Stimulated activated CD8-positive, alpha-beta memory T cell treated with anti-CD3 and anti-CD28 coated beads, Interleukin-4, amount 100 ng/mL, for 48 hours (primary cell): ENCODE data around the gene PGAM4.
"Not testable (repeated sequence)": the region's sequence is repeated elsewhere in the genome, so short reads cannot be mapped to it uniquely, and the experiment has no call there.

ENCODE experiments used
- DNase-seq: peaks from one replicate; pipeline ENCODE4 v3.0.0-alpha.2; 2020

PGAM4 gene

GRCh38 chrX:77969538-77969937, at the start of gene PGAM4:
Gene PGAM4, minus strand, starts transcription at chrX:77969638. Its CDS starts 0 bp downstream, at chrX:77969638.
- no peak for DNase-seq

- DNase-seq: no peak
Observed at GRCh38 chrX:78011846-78012245, 42.4 kb upstream of the PGAM4 start.

GRCh38 chrX:77979870-77980269, 10.4 kb upstream of the PGAM4 start:
- DNase-seq: no peak

- DNase-seq: no peak
Observed at GRCh38 chrX:77977518-77977917, 8.1 kb upstream of the PGAM4 start.

GRCh38 chrX:77977095-77977494, 7.7 kb upstream of the PGAM4 start:
- DNase-seq: no peak

- DNase-seq: no peak
Observed at GRCh38 chrX:77975755-77976154, 6.3 kb upstream of the PGAM4 start.

- no peak for DNase-seq
Observed at GRCh38 chrX:77967631-77968030, 1.8 kb downstream of the PGAM4 start.

- DNase-seq: no peak
Observed at GRCh38 chrX:77966361-77966760, 3.1 kb downstream of the PGAM4 start.

GRCh38 chrX:77962068-77962902, 7.2 kb downstream of the PGAM4 start:
- DNase-seq: no peak

GRCh38 chrX:77961063-77961462, 8.4 kb downstream of the PGAM4 start:
- DNase-seq: no peak

- DNase-seq: no peak
Observed at GRCh38 chrX:77960567-77960966, 8.9 kb downstream of the PGAM4 start.

GRCh38 chrX:77953708-77954107, 15.7 kb downstream of the PGAM4 start:
- DNase-seq: no peak

- no peak for DNase-seq
Observed at GRCh38 chrX:77953302-77953701, 16.1 kb downstream of the PGAM4 start.

- no peak for DNase-seq
Observed at GRCh38 chrX:77952173-77952572, 17.3 kb downstream of the PGAM4 start.

GRCh38 chrX:77949840-77950239, 19.6 kb downstream of the PGAM4 start:
- DNase-seq: no peak

GRCh38 chrX:77946571-77946970, 22.9 kb downstream of the PGAM4 start:
- DNase-seq: no peak

GRCh38 chrX:77945910-77946545, 23.4 kb downstream of the PGAM4 start:
- no peak for DNase-seq

- not testable (repeated sequence) for DNase-seq
Observed at GRCh38 chrX:77945031-77945430, 24.4 kb downstream of the PGAM4 start.

GRCh38 chrX:77938083-77938680, 31.3 kb downstream of the PGAM4 start:
- DNase-seq: no peak

GRCh38 chrX:77937291-77937690, 32.1 kb downstream of the PGAM4 start:
- no peak for DNase-seq

- no peak for DNase-seq
Observed at GRCh38 chrX:77936299-77936698, 33.1 kb downstream of the PGAM4 start.

GRCh38 chrX:77935886-77936285, 33.6 kb downstream of the PGAM4 start:
- no peak for DNase-seq

- no peak for DNase-seq
Observed at GRCh38 chrX:77930581-77930980, 38.9 kb downstream of the PGAM4 start.

GRCh38 chrX:77925764-77926163, 43.7 kb downstream of the PGAM4 start:
- no peak for DNase-seq
